ENCODE results near the gene DDHD1.

DNA sequence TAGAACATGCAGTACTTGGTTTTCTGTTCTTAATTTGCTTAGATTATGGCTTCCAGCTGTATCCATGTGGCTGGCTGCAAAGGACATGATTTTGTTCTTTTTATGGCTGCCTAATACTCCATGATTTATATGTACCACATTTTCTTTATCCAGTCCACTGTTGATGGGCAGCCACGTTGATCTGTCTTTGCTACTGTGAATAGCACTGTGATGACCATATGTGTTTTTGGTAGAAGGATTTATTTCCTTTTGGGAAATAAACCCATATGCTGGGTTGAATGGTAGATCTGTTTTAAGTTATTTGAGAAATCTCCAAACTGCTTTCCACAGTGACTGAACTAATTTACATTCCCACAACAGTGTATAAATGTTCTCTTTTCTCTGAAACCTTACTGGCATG is 116.1 kb downstream of the DDHD1 start:
- TF ChIP-seq CTCF (conservative IDR thresholded peaks at IDR 0.05) (no peak), ZFX (IDR thresholded peaks at IDR 0.05) (no peak)
